PC-9 (cell line): ENCODE results near the gene EEF2K.

Experiments used
- EZH2 ChIP-seq: fragments of 200-600 bp; sonication (generic); IDR thresholded peaks from 2 replicates; pipeline ENCODE4 v1.8.0; 2017; ENCODE audit warnings: antibody characterized with exemption, low read depth
- TF ChIP-seq, protein P1 (sequence below): fragments of 200-600 bp; sonication (generic); conservative IDR thresholded peaks from 2 replicates; pipeline ENCODE4 v1.6.1; 2017; ENCODE audit warnings: mixed run types, antibody characterized with exemption, mild to moderate bottlenecking, moderate library complexity

- TF ChIP-seq, protein P1, sequence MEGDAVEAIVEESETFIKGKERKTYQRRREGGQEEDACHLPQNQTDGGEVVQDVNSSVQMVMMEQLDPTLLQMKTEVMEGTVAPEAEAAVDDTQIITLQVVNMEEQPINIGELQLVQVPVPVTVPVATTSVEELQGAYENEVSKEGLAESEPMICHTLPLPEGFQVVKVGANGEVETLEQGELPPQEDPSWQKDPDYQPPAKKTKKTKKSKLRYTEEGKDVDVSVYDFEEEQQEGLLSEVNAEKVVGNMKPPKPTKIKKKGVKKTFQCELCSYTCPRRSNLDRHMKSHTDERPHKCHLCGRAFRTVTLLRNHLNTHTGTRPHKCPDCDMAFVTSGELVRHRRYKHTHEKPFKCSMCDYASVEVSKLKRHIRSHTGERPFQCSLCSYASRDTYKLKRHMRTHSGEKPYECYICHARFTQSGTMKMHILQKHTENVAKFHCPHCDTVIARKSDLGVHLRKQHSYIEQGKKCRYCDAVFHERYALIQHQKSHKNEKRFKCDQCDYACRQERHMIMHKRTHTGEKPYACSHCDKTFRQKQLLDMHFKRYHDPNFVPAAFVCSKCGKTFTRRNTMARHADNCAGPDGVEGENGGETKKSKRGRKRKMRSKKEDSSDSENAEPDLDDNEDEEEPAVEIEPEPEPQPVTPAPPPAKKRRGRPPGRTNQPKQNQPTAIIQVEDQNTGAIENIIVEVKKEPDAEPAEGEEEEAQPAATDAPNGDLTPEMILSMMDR = no peak
- no peak for TF ChIP-seq EZH2
Observed at GRCh38 chr16:22253272-22253671, 47.2 kb downstream of the EEF2K start.
